Naive thymus-derived CD4-positive, alpha-beta T cell (primary cell): ENCODE data around the gene FUBP3. TPM values are rescaled to one million over a fixed set of nuclear protein-coding genes. Genes with fewer than 3 reads are reported as not detected.
"Not testable (repeated sequence)": the region's sequence is repeated elsewhere in the genome, so short reads cannot be mapped to it uniquely, and the experiment has no call there.

Source experiments
- ATAC-seq: fragments of 150-1000 bp; cut with Tn5 transposase; 2 replicates; pipeline ENCODE4 v1.10.0; 2021; ENCODE audit warnings: mild to moderate bottlenecking, moderate library complexity
- CTCF ChIA-PET: fragments of 350-600 bp; sonication (Branson Sonifier 250); formaldehyde crosslinking; loops from one replicate; lab custom pipeline; 2021; ENCODE audit warnings: antibody characterized with exemption; lab: Charles Lee
- POLR2A ChIA-PET: fragments of 350-600 bp; sonication (Branson Sonifier 250); formaldehyde crosslinking; loops from one replicate; lab custom pipeline; 2021; ENCODE audit warnings: antibody characterized with exemption, inconsistent platforms; lab: Charles Lee
- DNase-seq, 9 donors: peaks; one replicate each; pipeline versions ENCODE4 v3.0.0 to v3.0.0-alpha.2; 2020 to 2022; ENCODE audit warnings: mixed read lengths in 1 of 9
- H3K27ac ChIP-seq: one replicate; pipeline ENCODE4 v1.7.0; 2013; ENCODE audit warnings: mild to moderate bottlenecking, low read depth, low read length, moderate library complexity
- H3K27me3 ChIP-seq, 2 donors: one replicate each; pipeline ENCODE4 v1.7.0; 2013; ENCODE audit warnings: low read length in 2 of 2, mild to moderate bottlenecking in 2 of 2, moderate library complexity in 2 of 2; ENCODE audit not compliant: control insufficient read depth in 2 of 2, insufficient read depth in 2 of 2
- H3K36me3 ChIP-seq, 3 experiments: 1 replicate in 2 of 3; 2 replicates in 1 of 3; pipeline ENCODE4 v1.7.0; 2013; ENCODE audit warnings: low read length in 3 of 3, mild to moderate bottlenecking in 3 of 3, moderate library complexity in 1 of 3; ENCODE audit not compliant: insufficient read depth in 3 of 3, control insufficient read depth in 2 of 3
- H3K4me1 ChIP-seq, 2 donors: one replicate each; pipeline ENCODE4 v1.7.0; 2013; ENCODE audit warnings: low read length in 2 of 2, mild to moderate bottlenecking in 2 of 2, moderate library complexity in 1 of 2; ENCODE audit not compliant: control insufficient read depth in 2 of 2, insufficient read depth in 2 of 2
- H3K4me3 ChIP-seq: 2 replicates; pipeline ENCODE4 v1.7.0; 2013; ENCODE audit warnings: mild to moderate bottlenecking, low read length
- H3K9me3 ChIP-seq, 3 experiments: 1 replicate in 2 of 3; 2 replicates in 1 of 3; pipeline ENCODE4 v1.7.0; 2013; ENCODE audit warnings: low read length in 3 of 3; ENCODE audit not compliant: control insufficient read depth in 2 of 3
- H3K27ac Mint-ChIP-seq, 9 donors: one replicate each; pipeline ENCODE4 v1.8.0; 2020 to 2022; ENCODE audit warnings: mixed read lengths in 9 of 9, mild to moderate bottlenecking in 8 of 9, moderate library complexity in 5 of 9, inconsistent platforms in 2 of 9
- H3K27me3 Mint-ChIP-seq, 5 donors: one replicate each; pipeline ENCODE4 v1.8.0; 2021 to 2022; ENCODE audit warnings: mixed read lengths in 5 of 5, mild to moderate bottlenecking in 1 of 5
- H3K36me3 Mint-ChIP-seq, 5 donors: one replicate each; pipeline ENCODE4 v1.8.0; 2020 to 2022; ENCODE audit warnings: mixed read lengths in 5 of 5, mild to moderate bottlenecking in 3 of 5, inconsistent platforms in 1 of 5
- H3K4me1 Mint-ChIP-seq, 7 donors: one replicate each; pipeline ENCODE4 v1.8.0; 2020 to 2022; ENCODE audit warnings: mixed read lengths in 7 of 7, mild to moderate bottlenecking in 3 of 7, inconsistent platforms in 1 of 7
- H3K4me3 Mint-ChIP-seq, 10 donors: one replicate each; pipeline ENCODE4 v1.8.0; 2020 to 2022; ENCODE audit warnings: mild to moderate bottlenecking in 10 of 10, mixed read lengths in 10 of 10, moderate library complexity in 6 of 10, inconsistent platforms in 2 of 10
- H3K9me3 Mint-ChIP-seq, 11 donors: one replicate each; pipeline ENCODE4 v1.8.0; 2020 to 2022; ENCODE audit warnings: mixed read lengths in 11 of 11, mild to moderate bottlenecking in 4 of 11, inconsistent platforms in 1 of 11, moderate library complexity in 1 of 11
- intact Hi-C, 2 donors: fragments of 100-400 bp; cut with micrococcal nuclease; formaldehyde crosslinking; loops; one replicate each; pipeline ENCODE4 v1.15.1; 2023
- microRNA-seq: library from miRNA; unstranded; fragments of <30 nt; microRNA quantifications from one replicate; pipeline ENCODE4 v1.2.0, GENCODE V29; 2022; ENCODE audit warnings: borderline microRNAs expressed
- polyA plus RNA-seq, 2 donors: library from polyadenylated mRNA; unstranded; fragments of 300-500 nt; fragmentation: Illumina TruSeq; gene quantifications; one replicate each; pipeline ENCODE4 v1.2.3, GENCODE V29; 2021
- total RNA-seq, 6 experiments: library from RNA in 5 of 6; stranded (reverse) in 5 of 6; gene quantifications; 1 replicate in 5 of 6; 2 replicates in 1 of 6; pipeline ENCODE4 v1.2.3 and lab custom pipeline; 2021 to 2026

Gene FUBP3
- total and polyA plus RNA-seq, 7 experiments from 2014 or later: 30.0 to 49.6 (median 37.3) TPM

GRCh38 chr9:130682421-130683121 lies 103.2 kb downstream of the FUBP3 start:
- no peak overlapping the region for H3K27ac ChIP-seq
- Mint-ChIP-seq H3K9me3 (peaks cover 0 to 6% (median 0%) of the 10 kb centered on the region in 11 donors), H3K27me3 (peaks cover 0 to 43% (median 5%) of the 10 kb centered on the region in 5 donors), H3K27ac (peak overlapping the region in 8 of 9 donors; percentile 3 to 69 (median 39)), H3K36me3 (no peaks in the 10 kb centered on the region), H3K4me3 (peak overlapping the region; percentile 87 to 100 (median 92)), H3K4me1 (peaks cover 2 to 11% (median 8%) of the 10 kb centered on the region in 7 donors)
- ATAC-seq (peak; percentile 56), DNase-seq (peak in 8 of 9 donors; percentile 23 to 67 (median 44))
- H3K36me3 ChIP-seq: peaks cover 0 to 3% (median 0%) of the 10 kb centered on the region in 3 experiments
- H3K4me3 ChIP-seq: peak overlapping the region; percentile 75
- intact Hi-C loops: loop anchor here (1.0 kb wide), 2 partner anchors 11 to 221 kb away; partner anchors contain the start of gene EXOSC2 (in 1 of the 2)
- no peaks in the 10 kb centered on the region for H3K9me3 ChIP-seq
- CTCF ChIA-PET: interaction anchor here (0.5 to 7.9 kb wide), 7 partner anchors 11 to 661 kb away, joined by 3 to 87 read pairs (median 4); partner anchors contain the start of gene EXOSC2
- POLR2A ChIA-PET: interaction anchor here (2.1 kb wide), 1 partner anchor 11 kb away, joined by 9 read pairs; the partner anchor contains the start of gene EXOSC2
- no peaks in the 10 kb centered on the region for H3K27me3 ChIP-seq
- no peaks in the 10 kb centered on the region for H3K4me1 ChIP-seq

GRCh38 chr9:130685104-130685503 lies 105.7 kb downstream of the FUBP3 start:
- no peak overlapping the region for H3K27ac Mint-ChIP-seq
- DNase-seq: no peak
- POLR2A ChIA-PET: interaction anchor here (0.7 kb wide), 1 partner anchor 180 kb away, joined by 3 read pairs; no protein-coding TSS in a partner anchor
- intact Hi-C loops: no loop called here
- Histone ChIP-seq H3K27me3 (no peaks in the 10 kb centered on the region), H3K4me1 (no peaks in the 10 kb centered on the region), H3K27ac (no peak overlapping the region), H3K4me3 (no peak overlapping the region), H3K9me3 (no peaks in the 10 kb centered on the region), H3K36me3 (peaks cover 0 to 3% (median 0%) of the 10 kb centered on the region in 3 experiments)
- ATAC-seq: no peak
- peaks cover 6 to 25% (median 17%) of the 10 kb centered on the region in 7 donors for H3K4me1 Mint-ChIP-seq
- H3K27me3 Mint-ChIP-seq: peaks cover 0 to 27% (median 5%) of the 10 kb centered on the region in 5 donors
- CTCF ChIA-PET: interaction anchor here (0.7 to 7.9 kb wide), 3 partner anchors 16 to 222 kb away, joined by 3 to 87 read pairs (median 11); no protein-coding TSS in a partner anchor
- no peaks in the 10 kb centered on the region for H3K36me3 Mint-ChIP-seq
- H3K9me3 Mint-ChIP-seq: peaks cover 0 to 6% (median 0%) of the 10 kb centered on the region in 11 donors
- H3K4me3 Mint-ChIP-seq: no peak overlapping the region

GRCh38 chr9:130685945-130686344 lies 106.6 kb downstream of the FUBP3 start:
- H3K9me3 Mint-ChIP-seq, H3K36me3 ChIP-seq, DNase-seq, H3K4me3 ChIP-seq, POLR2A ChIA-PET, intact Hi-C loops, H3K27ac Mint-ChIP-seq, H3K36me3 Mint-ChIP-seq, H3K4me1 ChIP-seq, H3K27me3 ChIP-seq, H3K27ac ChIP-seq, H3K9me3 ChIP-seq, ATAC-seq, H3K4me3 Mint-ChIP-seq: not testable (repeated sequence)
- peaks cover 6 to 28% (median 17%) of the 10 kb centered on the region in 7 donors for H3K4me1 Mint-ChIP-seq
- CTCF ChIA-PET: interaction anchor here (3.3 to 7.9 kb wide), 2 partner anchors 15 to 223 kb away, joined by 11 to 87 read pairs; no protein-coding TSS in a partner anchor
- peaks cover 0 to 21% (median 5%) of the 10 kb centered on the region in 5 donors for H3K27me3 Mint-ChIP-seq

DNA sequence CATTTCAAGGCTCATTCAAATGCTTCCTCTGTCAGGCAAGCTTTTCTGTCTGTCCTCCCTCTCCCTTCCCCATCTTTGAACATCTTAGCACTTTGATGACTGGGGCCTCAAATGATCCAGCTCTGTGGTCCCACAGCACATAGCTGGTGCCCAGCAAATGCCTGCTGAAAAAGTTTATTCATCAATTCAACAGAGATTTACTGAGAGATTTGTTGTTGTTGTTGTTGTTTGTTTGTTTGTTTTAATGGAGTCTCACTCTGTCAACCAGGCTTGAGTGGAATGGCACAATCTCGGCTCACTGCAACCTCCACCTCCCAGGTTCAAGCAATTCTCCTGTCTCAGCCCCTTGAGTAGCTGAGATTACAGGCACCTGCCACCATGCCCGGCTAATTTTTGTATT lies 108.2 kb downstream of the FUBP3 start:
- H3K36me3 Mint-ChIP-seq: no peaks in the 10 kb centered on the region
- peaks cover 0 to 6% (median 0%) of the 10 kb centered on the region in 11 donors for H3K9me3 Mint-ChIP-seq
- no peaks in the 10 kb centered on the region for H3K36me3 ChIP-seq
- H3K4me1 Mint-ChIP-seq: peaks cover 2 to 22% (median 19%) of the 10 kb centered on the region in 7 donors
- DNase-seq (no peak), ATAC-seq (no peak)
- no peaks in the 10 kb centered on the region for H3K4me1 ChIP-seq
- H3K27me3 ChIP-seq: no peaks in the 10 kb centered on the region
- no peak overlapping the region for H3K4me3 Mint-ChIP-seq
- ChIA-PET POLR2A (interaction anchor here (0.7 kb wide), 1 partner anchor 26 kb away, joined by 4 read pairs; no protein-coding TSS in a partner anchor), CTCF (interaction anchor here (0.6 kb wide), 3 partner anchors 19 to 1209 kb away, joined by 3 read pairs; no protein-coding TSS in a partner anchor)
- no peaks in the 10 kb centered on the region for H3K9me3 ChIP-seq
- H3K27ac Mint-ChIP-seq: peak overlapping the region in 1 of 9 donors; percentile 20
- intact Hi-C loops: no loop called here
- H3K27ac ChIP-seq: no peak overlapping the region
- H3K4me3 ChIP-seq: no peak overlapping the region
- peaks cover 0 to 15% (median 1%) of the 10 kb centered on the region in 5 donors for H3K27me3 Mint-ChIP-seq

Small RNA genes within 50 kb of the gene (microRNA-seq; reads per million reads assigned to microRNA genes)
- not detected for gene MIR6856

Other genes starting within 250 kb of the FUBP3 start
- gene ASS1, start 134.6 kb upstream of the FUBP3 start, total RNA-seq: 1 to 10 TPM in 1 of 5 experiments, under 1 TPM in 1, not detected in 3; 0.50 to 5.8 TPM
- gene ASS1, start 134.6 kb upstream of the FUBP3 start, polyA plus RNA-seq: not detected
- gene PRDM12, start 85.0 kb downstream of the FUBP3 start, total RNA-seq: not detected
- gene PRDM12, start 85.0 kb downstream of the FUBP3 start, polyA plus RNA-seq: under 1 TPM in 1 of 2 donors, not detected in 1; 0.07 TPM
- gene EXOSC2, start 114.2 kb downstream of the FUBP3 start, total RNA-seq: 10 to 100 TPM; 44.2 to 60.7 (median 59.5) TPM
- 10 to 100 TPM; 31.4 to 39.9 TPM for gene EXOSC2, start 114.2 kb downstream of the FUBP3 start, polyA plus RNA-seq